Measurements from ENCODE around the gene SLC25A53.

DNA sequence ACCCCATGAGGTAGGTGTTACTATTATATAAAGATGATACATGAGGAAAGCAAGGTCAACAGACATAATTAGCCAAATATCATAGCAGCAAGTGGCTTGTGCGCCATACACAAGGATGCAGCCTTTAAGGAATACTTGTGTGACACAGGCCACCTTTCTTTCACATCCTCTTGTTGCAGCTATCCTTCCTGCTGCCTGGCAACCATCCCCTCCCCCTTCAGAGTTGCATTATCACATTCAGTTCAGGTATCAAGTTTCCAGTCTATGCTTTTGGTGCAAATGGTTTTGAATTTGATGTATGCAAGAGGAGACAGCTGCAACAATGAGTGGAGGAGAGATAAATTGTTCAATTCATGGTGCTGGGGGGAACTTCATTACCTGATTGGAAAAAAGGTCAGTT is 38.0 kb downstream of the SLC25A53 start:
- TF ChIP-seq, protein P1, sequence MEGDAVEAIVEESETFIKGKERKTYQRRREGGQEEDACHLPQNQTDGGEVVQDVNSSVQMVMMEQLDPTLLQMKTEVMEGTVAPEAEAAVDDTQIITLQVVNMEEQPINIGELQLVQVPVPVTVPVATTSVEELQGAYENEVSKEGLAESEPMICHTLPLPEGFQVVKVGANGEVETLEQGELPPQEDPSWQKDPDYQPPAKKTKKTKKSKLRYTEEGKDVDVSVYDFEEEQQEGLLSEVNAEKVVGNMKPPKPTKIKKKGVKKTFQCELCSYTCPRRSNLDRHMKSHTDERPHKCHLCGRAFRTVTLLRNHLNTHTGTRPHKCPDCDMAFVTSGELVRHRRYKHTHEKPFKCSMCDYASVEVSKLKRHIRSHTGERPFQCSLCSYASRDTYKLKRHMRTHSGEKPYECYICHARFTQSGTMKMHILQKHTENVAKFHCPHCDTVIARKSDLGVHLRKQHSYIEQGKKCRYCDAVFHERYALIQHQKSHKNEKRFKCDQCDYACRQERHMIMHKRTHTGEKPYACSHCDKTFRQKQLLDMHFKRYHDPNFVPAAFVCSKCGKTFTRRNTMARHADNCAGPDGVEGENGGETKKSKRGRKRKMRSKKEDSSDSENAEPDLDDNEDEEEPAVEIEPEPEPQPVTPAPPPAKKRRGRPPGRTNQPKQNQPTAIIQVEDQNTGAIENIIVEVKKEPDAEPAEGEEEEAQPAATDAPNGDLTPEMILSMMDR (IDR thresholded peaks at IDR 0.05) = no peak
- no peak for TF ChIP-seq POLR2AphosphoS5 (IDR thresholded peaks at IDR 0.05; ENCODE audit: low read depth, low read length)

Data from Panc1 (cell line).